NCI-H2196 treated with DMSO at 0.1 percent for 48 hours (cell line): ENCODE data around the gene SVEP1.

Experiments
- DNase-seq: peaks from one replicate; lab custom pipeline; 2025; ENCODE audit not compliant: unreplicated experiment; lab: John Stamatoyannopoulos, UW

SVEP1 gene

GRCh38 chr9:110528645-110529044 lies 50.9 kb downstream of the SVEP1 start:
- DNase-seq: no peak

- DNase-seq: no peak
Observed at GRCh38 chr9:110526426-110526825, 53.1 kb downstream of the SVEP1 start.

- DNase-seq: no peak
Observed at GRCh38 chr9:110521206-110521605, 58.3 kb downstream of the SVEP1 start.

GRCh38 chr9:110520120-110520701 lies 59.3 kb downstream of the SVEP1 start:
- DNase-seq: no peak

- DNase-seq: no peak
Observed at GRCh38 chr9:110517483-110517882, 62.1 kb downstream of the SVEP1 start.

- DNase-seq: no peak
Observed at GRCh38 chr9:110514897-110515296, 64.6 kb downstream of the SVEP1 start.

- no peak for DNase-seq
Observed at GRCh38 chr9:110512817-110513216, 66.7 kb downstream of the SVEP1 start.

- DNase-seq: no peak
Observed at GRCh38 chr9:110509792-110510191, 69.7 kb downstream of the SVEP1 start.

- DNase-seq: no peak
Observed at GRCh38 chr9:110502842-110503241, 76.7 kb downstream of the SVEP1 start.

GRCh38 chr9:110499608-110500007 lies 79.9 kb downstream of the SVEP1 start:
- no peak for DNase-seq

- no peak for DNase-seq
Observed at GRCh38 chr9:110487196-110487595, 92.3 kb downstream of the SVEP1 start.

GRCh38 chr9:110486218-110486617 lies 93.3 kb downstream of the SVEP1 start:
- DNase-seq: no peak

GRCh38 chr9:110479481-110479880 lies 100.1 kb downstream of the SVEP1 start:
- no peak for DNase-seq

GRCh38 chr9:110476251-110476650 lies 103.3 kb downstream of the SVEP1 start:
- no peak for DNase-seq

GRCh38 chr9:110472111-110472510 lies 107.4 kb downstream of the SVEP1 start:
- no peak for DNase-seq

- DNase-seq: no peak
Observed at GRCh38 chr9:110468950-110469349, 110.6 kb downstream of the SVEP1 start.

- no peak for DNase-seq
Observed at GRCh38 chr9:110465190-110465589, 114.4 kb downstream of the SVEP1 start.

GRCh38 chr9:110464321-110464720 lies 115.2 kb downstream of the SVEP1 start:
- no peak for DNase-seq

- no peak for DNase-seq
Observed at GRCh38 chr9:110463499-110463898, 116.0 kb downstream of the SVEP1 start.

GRCh38 chr9:110457245-110457644 lies 122.3 kb downstream of the SVEP1 start:
- no peak for DNase-seq

- no peak for DNase-seq
Observed at GRCh38 chr9:110456681-110457080, 122.9 kb downstream of the SVEP1 start.

GRCh38 chr9:110455860-110456259 lies 123.7 kb downstream of the SVEP1 start:
- DNase-seq: no peak

- DNase-seq: no peak
Observed at GRCh38 chr9:110452227-110452801, 127.2 kb downstream of the SVEP1 start.
